Measurements from ENCODE around the gene TNNC1.

Gene TNNC1

GRCh38 chr3:52437326-52438103 is 16.3 kb downstream of the TNNC1 start:
- H3K36me3 Mint-ChIP-seq: no peaks in the 10 kb centered on the region
- DNase-seq: no peak
- no peak overlapping the region for H3K27ac Mint-ChIP-seq
- H3K4me1 Mint-ChIP-seq: no peaks in the 10 kb centered on the region
- no peak for ATAC-seq (replicated peaks)
- no peak overlapping the region for H3K4me3 Mint-ChIP-seq
- H3K27me3 Mint-ChIP-seq: peaks cover 0 to 2% of the 10 kb centered on the region in 2 donors
- no peaks in the 10 kb centered on the region for H3K9me3 Mint-ChIP-seq

- Mint-ChIP-seq H3K4me1 (no peaks in the 10 kb centered on the region), H3K9me3 (no peaks in the 10 kb centered on the region), H3K4me3 (no peak overlapping the region), H3K36me3 (no peaks in the 10 kb centered on the region), H3K27ac (no peak overlapping the region), H3K27me3 (peaks cover 0 to 4% of the 10 kb centered on the region in 2 donors)
- DNase-seq: no peak
- ATAC-seq (replicated peaks): no peak
Measured at GRCh38 chr3:52436500-52437149, 17.2 kb downstream of the TNNC1 start.

- Mint-ChIP-seq H3K4me1 (no peaks in the 10 kb centered on the region), H3K27ac (no peak overlapping the region), H3K9me3 (no peaks in the 10 kb centered on the region), H3K36me3 (no peaks in the 10 kb centered on the region), H3K27me3 (peaks cover 0 to 4% of the 10 kb centered on the region in 2 donors), H3K4me3 (no peak overlapping the region)
- DNase-seq (no peak), ATAC-seq (replicated peaks) (no peak)
Measured at GRCh38 chr3:52435246-52436101, 18.4 kb downstream of the TNNC1 start.

- H3K4me3 Mint-ChIP-seq: no peak overlapping the region
- ATAC-seq (replicated peaks): no peak
- H3K4me1 Mint-ChIP-seq: no peaks in the 10 kb centered on the region
Measured at GRCh38 chr3:52434491-52435115, 19.2 kb downstream of the TNNC1 start.

GRCh38 chr3:52433996-52434479 is 19.8 kb downstream of the TNNC1 start:
- Mint-ChIP-seq H3K4me1 (no peaks in the 10 kb centered on the region), H3K4me3 (no peak overlapping the region), H3K9me3 (no peaks in the 10 kb centered on the region), H3K27ac (no peak overlapping the region), H3K36me3 (no peaks in the 10 kb centered on the region), H3K27me3 (peaks cover 0 to 4% of the 10 kb centered on the region in 2 donors)
- ATAC-seq (replicated peaks) (no peak), DNase-seq (no peak)

More at GRCh38 chr3:52434491-52435115, 19.2 kb downstream of the TNNC1 start:
- no peaks in the 10 kb centered on the region for H3K36me3 Mint-ChIP-seq
- H3K27me3 Mint-ChIP-seq: peaks cover 0 to 4% of the 10 kb centered on the region in 2 donors
- H3K9me3 Mint-ChIP-seq: no peaks in the 10 kb centered on the region
- no peak for DNase-seq
- H3K27ac Mint-ChIP-seq: no peak overlapping the region

GRCh38 chr3:52433328-52433995 is 20.4 kb downstream of the TNNC1 start:
- no peaks in the 10 kb centered on the region for H3K9me3 Mint-ChIP-seq
- H3K36me3 Mint-ChIP-seq: no peaks in the 10 kb centered on the region
- H3K27ac Mint-ChIP-seq: no peak overlapping the region
- H3K27me3 Mint-ChIP-seq: peaks cover 0 to 4% of the 10 kb centered on the region in 2 donors
- H3K4me3 Mint-ChIP-seq: no peak overlapping the region
- no peaks in the 10 kb centered on the region for H3K4me1 Mint-ChIP-seq
- DNase-seq (no peak), ATAC-seq (replicated peaks) (no peak)

- Mint-ChIP-seq H3K27ac (no peak overlapping the region), H3K36me3 (no peaks in the 10 kb centered on the region), H3K4me1 (no peaks in the 10 kb centered on the region), H3K27me3 (peaks cover 0 to 4% of the 10 kb centered on the region in 2 donors), H3K4me3 (no peak overlapping the region), H3K9me3 (no peaks in the 10 kb centered on the region)
- ATAC-seq (replicated peaks): no peak
- no peak for DNase-seq
Measured at GRCh38 chr3:52432691-52433141, 21.1 kb downstream of the TNNC1 start.

- Mint-ChIP-seq H3K4me3 (no peak overlapping the region), H3K9me3 (no peaks in the 10 kb centered on the region), H3K27me3 (peaks cover 0 to 4% of the 10 kb centered on the region in 2 donors), H3K4me1 (no peaks in the 10 kb centered on the region), H3K27ac (no peak overlapping the region), H3K36me3 (no peaks in the 10 kb centered on the region)
- DNase-seq (no peak), ATAC-seq (replicated peaks) (no peak)
Measured at GRCh38 chr3:52432225-52432624, 21.6 kb downstream of the TNNC1 start.

- H3K4me3 Mint-ChIP-seq: no peak overlapping the region
- peaks cover 0 to 4% of the 10 kb centered on the region in 2 donors for H3K27me3 Mint-ChIP-seq
- no peaks in the 10 kb centered on the region for H3K9me3 Mint-ChIP-seq
- no peak overlapping the region for H3K27ac Mint-ChIP-seq
- no peaks in the 10 kb centered on the region for H3K36me3 Mint-ChIP-seq
- H3K4me1 Mint-ChIP-seq: no peaks in the 10 kb centered on the region
- ATAC-seq (replicated peaks): no peak
- no peak for DNase-seq
Measured at GRCh38 chr3:52431459-52432223, 22.2 kb downstream of the TNNC1 start.

- no peak for DNase-seq
- Mint-ChIP-seq H3K4me3 (no peak overlapping the region), H3K27ac (no peak overlapping the region), H3K36me3 (no peaks in the 10 kb centered on the region), H3K27me3 (peaks cover 0 to 4% of the 10 kb centered on the region in 2 donors), H3K9me3 (no peaks in the 10 kb centered on the region), H3K4me1 (no peaks in the 10 kb centered on the region)
- no peak for ATAC-seq (replicated peaks)
Measured at GRCh38 chr3:52430416-52430810, 23.4 kb downstream of the TNNC1 start.

GRCh38 chr3:52429779-52430415 is 23.9 kb downstream of the TNNC1 start:
- H3K27ac Mint-ChIP-seq: no peak overlapping the region
- no peak overlapping the region for H3K4me3 Mint-ChIP-seq
- H3K9me3 Mint-ChIP-seq: no peaks in the 10 kb centered on the region
- H3K36me3 Mint-ChIP-seq: no peaks in the 10 kb centered on the region
- no peak for ATAC-seq (replicated peaks)
- no peaks in the 10 kb centered on the region for H3K4me1 Mint-ChIP-seq
- DNase-seq: no peak
- H3K27me3 Mint-ChIP-seq: peaks cover 0 to 4% of the 10 kb centered on the region in 2 donors

- Mint-ChIP-seq H3K4me3 (no peak overlapping the region), H3K9me3 (no peaks in the 10 kb centered on the region), H3K36me3 (no peaks in the 10 kb centered on the region), H3K27me3 (peaks cover 0 to 4% of the 10 kb centered on the region in 2 donors), H3K4me1 (no peaks in the 10 kb centered on the region), H3K27ac (no peak overlapping the region)
- DNase-seq: no peak
- ATAC-seq (replicated peaks): no peak
Measured at GRCh38 chr3:52429031-52429430, 24.8 kb downstream of the TNNC1 start.
